NT2/D1 (cell line): ENCODE results near the gene SIGLEC1.

ENCODE experiments used
- YY1 ChIP-seq: IDR thresholded peaks from 2 replicates; pipeline ENCODE4 v1.6.1; 2011; ENCODE audit not compliant: insufficient read length, insufficient read depth
- ZNF274 ChIP-seq: IDR thresholded peaks from 2 replicates; pipeline ENCODE4 v1.6.1; 2011; ENCODE audit warnings: mild to moderate bottlenecking, low read depth, low read length

GRCh38 chr20:3753098-3753497 lies 40.7 kb upstream of the SIGLEC1 start:
- TF ChIP-seq ZNF274, result no peak
- no peak for TF ChIP-seq YY1
